H7 (cell line): Measurements from ENCODE around the gene ZFYVE21. TPM values are rescaled to one million over a fixed set of nuclear protein-coding genes. Genes with fewer than 3 reads are reported as not detected.
A peak's percentile ranks its signal among the peaks of the same experiment; 100 is the strongest.

Source experiments
- DNase-seq: peaks from one replicate; pipeline ENCODE4 v3.0.0; 2012
- H3K27me3 ChIP-seq: 2 replicates; pipeline ENCODE4 v1.6.0; 2011; ENCODE audit warnings: mild to moderate bottlenecking, low read length; ENCODE audit not compliant: control insufficient read depth, insufficient read depth
- H3K36me3 ChIP-seq: replicated peaks from 2 replicates; pipeline ENCODE4 v1.5.1; 2011; ENCODE audit warnings: low read length; ENCODE audit not compliant: control insufficient read depth, insufficient read depth
- H3K4me3 ChIP-seq: 2 replicates; pipeline ENCODE4 v1.5.1; 2011; ENCODE audit warnings: low read depth, mild to moderate bottlenecking, control low read depth, low read length, moderate library complexity; ENCODE audit not compliant: insufficient read depth
- total RNA-seq: library from RNA; depleted of rRNA; stranded (reverse); fragments of >200 nt; shearing (Covaris generic); gene quantifications from 2 replicates; pipeline ENCODE4 v1.2.3, GENCODE V29; 2014

ZFYVE21 gene
- total RNA-seq, 1 experiment from 2014 or later = 52.8 TPM

DNA sequence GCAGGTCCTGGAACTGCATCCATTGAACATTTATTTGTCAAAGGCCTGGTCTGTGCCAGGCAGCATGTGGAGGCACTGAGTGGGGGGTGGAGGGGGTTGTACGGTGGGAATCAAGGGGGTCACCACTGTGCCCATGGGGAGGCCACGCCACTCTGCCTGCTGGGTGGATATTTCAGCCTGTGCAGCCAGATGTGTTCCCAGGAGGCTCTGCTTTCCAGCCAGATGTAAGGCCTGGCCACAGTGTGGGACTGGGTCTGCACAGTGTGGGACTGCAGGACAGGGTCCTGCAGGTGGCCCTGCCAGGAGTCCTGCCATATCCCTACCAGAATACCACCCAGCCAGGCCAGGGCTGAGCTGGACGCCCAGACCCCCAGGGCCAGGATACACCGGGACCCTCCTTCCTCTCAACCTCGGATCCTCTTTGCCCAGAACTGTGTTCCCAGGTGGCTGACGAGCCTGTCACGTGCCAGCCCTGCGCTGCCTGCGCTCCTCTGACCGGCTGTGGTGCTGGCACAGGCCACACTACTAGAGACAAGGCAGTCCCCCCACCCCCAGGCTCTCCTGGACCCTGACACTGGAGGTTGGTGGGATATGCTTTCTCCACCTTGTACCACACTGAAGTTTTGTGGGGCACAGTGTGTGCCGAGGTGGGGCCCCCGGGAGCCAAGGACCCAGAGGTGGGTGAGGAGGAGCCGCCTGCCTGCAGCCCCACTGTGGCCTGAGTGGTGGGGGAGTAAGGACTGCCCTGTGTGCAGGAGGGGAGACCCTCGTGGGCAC lies 17.8 kb upstream of the ZFYVE21 start:
- H3K36me3 ChIP-seq = peaks cover 13% of the 10 kb centered on the region

DNA sequence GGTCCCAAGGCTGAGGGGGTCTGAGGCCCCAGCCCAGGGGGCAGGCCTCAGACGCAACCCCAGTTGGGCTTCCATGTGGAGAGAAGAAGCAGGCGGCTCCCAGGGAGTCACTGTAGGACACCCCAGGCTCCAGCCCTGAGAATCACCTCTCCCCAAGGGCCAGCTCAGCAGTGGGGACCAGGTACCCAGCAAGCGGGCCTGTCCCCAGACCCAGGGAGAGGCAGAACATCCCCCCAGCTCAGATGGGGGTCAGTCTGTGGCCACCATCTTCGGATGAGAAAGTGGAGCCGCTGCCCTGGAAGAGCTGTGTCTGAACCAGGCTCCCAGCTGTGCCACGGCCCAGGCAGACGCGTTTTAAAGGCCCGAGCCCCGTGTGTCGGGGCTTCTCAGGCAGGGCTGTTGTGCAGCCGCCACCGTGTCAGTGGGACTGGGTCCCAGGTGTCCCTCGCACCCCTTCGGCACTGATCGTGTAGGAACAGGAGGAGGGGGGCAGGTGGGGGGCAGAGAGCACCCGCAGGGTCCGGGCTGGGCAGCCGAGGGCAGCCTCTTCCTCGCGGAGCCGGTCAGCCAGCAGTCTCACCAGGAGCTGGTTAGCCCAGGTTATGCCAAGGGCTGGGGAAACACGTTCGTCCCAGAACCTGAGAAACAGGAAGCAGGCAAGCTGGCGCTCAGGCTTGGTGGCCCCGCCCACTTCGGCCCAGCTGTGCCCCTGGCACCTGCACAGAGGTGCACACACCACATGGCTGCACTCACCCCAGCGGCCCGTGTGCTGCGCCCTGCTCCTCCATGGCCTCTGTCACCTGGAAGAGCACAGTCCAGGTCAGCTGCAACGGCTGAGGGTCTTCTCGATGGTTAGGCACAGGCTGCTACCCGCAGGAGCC lies 17.0 kb upstream of the ZFYVE21 start:
- peak; percentile 73 for DNase-seq
- H3K36me3 ChIP-seq = peaks cover 13% of the 10 kb centered on the region
- no peak overlapping the region for H3K4me3 ChIP-seq
- H3K27me3 ChIP-seq = no peaks in the 10 kb centered on the region

More for the DNA sequence above, 17.8 kb upstream of the ZFYVE21 start:
- Histone ChIP-seq H3K27me3 (no peaks in the 10 kb centered on the region), H3K4me3 (no peak overlapping the region)
- DNase-seq = no peak

DNA sequence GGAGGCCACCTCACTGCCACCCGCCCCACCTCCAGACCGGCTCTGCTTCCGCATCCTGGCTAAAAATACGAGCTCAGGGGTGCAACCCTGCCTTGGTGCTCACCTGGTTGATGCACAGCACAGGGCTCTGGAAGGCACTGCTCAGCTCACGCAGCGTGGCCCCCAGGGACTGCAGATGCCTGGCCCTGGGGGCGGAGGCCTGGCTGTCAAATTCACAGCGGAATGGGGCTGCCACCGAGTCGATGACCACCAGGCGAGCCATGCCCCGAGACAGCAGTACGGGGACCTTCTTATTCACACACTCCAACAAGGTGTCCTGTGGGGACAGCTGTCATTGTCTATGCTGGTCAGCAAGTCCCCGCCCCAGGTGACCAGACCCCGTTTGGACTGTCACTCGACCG lies 16.3 kb upstream of the ZFYVE21 start:
- H3K36me3 ChIP-seq = peaks cover 15% of the 10 kb centered on the region
- DNase-seq = no peak

DNA sequence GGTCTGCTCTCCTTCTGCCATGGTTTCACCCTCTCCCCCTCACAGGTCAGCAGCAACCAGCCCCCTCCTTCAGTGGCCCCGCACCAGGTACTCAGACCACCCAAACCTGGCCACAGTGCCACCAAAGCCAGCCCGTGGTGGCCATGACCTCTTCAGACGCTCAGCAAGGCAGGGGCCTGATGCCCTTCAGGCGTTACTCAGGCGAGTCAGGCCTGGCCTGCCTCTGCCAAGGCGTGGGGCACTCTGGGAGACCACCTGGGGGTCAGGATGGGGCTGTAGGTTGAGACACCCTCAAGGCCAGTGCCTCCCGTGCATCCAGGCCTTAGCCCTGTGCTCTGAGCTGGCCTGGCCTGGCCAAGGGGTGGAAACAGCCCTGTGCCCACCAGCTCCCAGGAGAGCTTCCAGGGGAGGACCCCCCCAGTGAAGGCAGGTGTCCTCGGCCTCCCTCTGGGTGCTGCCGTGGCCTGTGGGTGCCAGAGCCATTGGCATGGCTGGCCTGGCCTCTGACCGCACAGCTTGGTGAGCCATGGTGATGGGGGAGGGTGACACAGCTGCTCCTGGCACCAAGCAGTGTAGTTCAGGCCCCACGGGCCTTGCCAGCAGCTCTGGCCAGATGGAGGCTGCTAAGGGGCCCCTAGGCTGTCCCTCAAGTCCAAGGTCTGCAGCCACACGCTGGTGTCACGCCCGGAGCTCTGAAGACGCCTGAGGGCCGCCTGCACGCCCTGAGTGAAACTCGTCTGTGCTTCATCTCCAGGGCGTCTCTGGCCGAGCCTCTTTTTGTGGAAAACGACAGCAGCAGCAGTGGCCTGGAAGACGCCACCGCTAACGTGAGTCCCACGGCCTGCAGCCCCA lies 15.5 kb upstream of the ZFYVE21 start:
- H3K36me3 ChIP-seq = peaks cover 13% of the 10 kb centered on the region
- H3K4me3 ChIP-seq = no peak overlapping the region
- no peaks in the 10 kb centered on the region for H3K27me3 ChIP-seq
- no peak for DNase-seq

More for the DNA sequence above, 16.3 kb upstream of the ZFYVE21 start:
- Histone ChIP-seq H3K4me3 (no peak overlapping the region), H3K27me3 (no peaks in the 10 kb centered on the region)

DNA sequence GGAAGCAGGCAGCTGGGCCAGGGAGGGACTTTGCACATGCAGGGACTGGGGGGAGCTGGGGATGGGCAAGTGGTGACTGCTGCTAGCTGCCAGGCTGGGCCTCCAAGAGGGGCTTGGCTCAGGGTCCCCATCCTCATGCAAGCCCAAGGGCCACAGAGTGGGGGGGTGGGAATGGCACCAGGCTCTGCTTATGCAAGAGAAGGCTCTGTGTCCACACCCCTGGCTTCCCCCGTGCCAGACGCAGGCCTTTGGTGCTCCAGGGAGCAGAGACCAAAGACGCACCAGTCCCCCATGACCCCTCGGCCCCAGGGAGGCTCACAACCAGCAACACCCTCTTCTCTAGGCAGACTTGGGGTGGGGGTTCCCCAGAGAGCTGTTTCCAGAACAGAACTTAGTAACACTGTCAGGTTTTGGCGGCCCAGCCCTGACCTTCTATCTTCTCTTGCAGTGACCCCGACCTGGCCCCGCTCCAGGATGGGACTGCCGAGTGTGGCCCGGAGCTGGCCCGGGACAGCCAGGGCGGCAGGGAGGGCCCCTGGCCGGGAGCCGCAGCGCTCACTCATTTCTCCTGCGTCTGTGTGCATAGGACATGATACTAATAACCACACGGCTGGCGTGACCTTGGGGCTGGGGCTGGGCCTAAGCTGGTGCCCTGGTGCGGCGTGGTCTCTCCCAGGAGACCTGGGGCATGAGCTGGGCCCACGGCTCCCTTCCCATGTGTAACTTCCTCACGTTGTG lies 14.7 kb upstream of the ZFYVE21 start:
- no peak for DNase-seq
- H3K36me3 ChIP-seq = peaks cover 16% of the 10 kb centered on the region
- no peaks in the 10 kb centered on the region for H3K27me3 ChIP-seq
- H3K4me3 ChIP-seq = no peak overlapping the region

DNA sequence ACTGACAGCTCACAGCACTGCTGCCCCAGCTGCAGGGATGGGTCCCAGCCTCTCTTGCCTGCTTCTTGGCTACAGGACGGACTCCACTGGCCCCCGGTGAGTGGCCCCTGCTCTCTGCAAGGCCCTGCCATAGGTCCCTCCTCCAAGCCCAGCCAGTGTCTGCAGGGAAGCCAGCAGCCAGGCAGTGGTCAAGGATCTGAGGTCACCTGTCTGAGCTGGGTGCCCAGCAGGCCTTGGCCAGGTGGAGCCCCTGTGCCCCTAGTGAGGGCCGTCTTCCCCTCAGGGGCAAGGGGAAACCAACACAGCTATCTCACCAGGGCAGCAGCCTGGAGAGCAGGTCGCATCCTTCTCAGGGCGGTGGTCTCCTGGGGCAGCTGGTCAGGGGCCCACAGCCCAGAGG lies 13.5 kb upstream of the ZFYVE21 start:
- Histone ChIP-seq H3K36me3 (peaks cover 19% of the 10 kb centered on the region), H3K4me3 (no peak overlapping the region), H3K27me3 (no peaks in the 10 kb centered on the region)
- no peak for DNase-seq

DNA sequence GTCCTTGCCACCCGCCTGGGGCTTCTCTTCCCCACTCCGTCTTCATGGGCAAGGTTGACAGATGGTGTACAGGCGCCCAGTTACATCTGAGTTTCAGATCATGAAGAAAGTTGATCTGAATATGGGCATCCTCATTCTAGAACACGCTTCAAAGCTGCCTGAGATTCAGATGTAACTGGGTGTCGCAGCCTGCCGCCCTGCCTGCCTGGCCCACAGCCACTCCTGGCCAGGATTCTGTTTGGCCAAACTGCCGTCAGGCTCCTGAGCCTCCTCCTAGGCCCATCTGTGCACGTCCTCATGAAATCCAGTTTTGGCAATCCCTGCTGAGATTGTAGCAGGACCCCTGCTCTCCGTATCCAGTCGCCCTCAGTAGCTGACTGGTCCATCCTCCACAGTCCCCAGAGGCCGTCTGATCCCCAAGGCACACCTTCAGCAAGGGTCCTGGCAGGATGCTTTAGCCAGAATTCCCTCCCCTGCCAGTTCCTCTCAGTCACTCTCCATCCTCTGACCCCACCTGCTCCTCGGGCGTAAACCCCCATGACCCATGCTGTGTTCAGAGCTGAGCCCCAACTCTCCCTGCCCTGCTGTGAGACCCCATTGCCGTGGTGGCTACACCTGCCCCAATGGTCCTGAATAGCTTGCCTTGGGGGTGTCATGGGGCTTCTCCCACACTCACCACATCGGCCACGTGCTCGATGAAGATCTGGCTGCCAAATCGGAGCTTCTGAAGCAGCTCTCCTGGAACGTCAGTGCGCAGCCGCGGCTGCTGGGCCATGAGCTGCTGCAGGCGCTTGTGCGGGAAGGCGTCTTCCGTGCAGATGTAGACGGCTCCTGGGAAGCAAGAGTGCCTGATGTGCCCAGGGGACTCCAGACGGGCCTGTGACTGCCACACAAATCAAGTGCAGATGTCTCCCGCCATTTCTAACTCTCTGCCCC lies 12.8 kb upstream of the ZFYVE21 start:
- H3K27me3 ChIP-seq = no peaks in the 10 kb centered on the region
- no peak overlapping the region for H3K4me3 ChIP-seq
- DNase-seq = no peak
- peaks cover 16% of the 10 kb centered on the region for H3K36me3 ChIP-seq

DNA sequence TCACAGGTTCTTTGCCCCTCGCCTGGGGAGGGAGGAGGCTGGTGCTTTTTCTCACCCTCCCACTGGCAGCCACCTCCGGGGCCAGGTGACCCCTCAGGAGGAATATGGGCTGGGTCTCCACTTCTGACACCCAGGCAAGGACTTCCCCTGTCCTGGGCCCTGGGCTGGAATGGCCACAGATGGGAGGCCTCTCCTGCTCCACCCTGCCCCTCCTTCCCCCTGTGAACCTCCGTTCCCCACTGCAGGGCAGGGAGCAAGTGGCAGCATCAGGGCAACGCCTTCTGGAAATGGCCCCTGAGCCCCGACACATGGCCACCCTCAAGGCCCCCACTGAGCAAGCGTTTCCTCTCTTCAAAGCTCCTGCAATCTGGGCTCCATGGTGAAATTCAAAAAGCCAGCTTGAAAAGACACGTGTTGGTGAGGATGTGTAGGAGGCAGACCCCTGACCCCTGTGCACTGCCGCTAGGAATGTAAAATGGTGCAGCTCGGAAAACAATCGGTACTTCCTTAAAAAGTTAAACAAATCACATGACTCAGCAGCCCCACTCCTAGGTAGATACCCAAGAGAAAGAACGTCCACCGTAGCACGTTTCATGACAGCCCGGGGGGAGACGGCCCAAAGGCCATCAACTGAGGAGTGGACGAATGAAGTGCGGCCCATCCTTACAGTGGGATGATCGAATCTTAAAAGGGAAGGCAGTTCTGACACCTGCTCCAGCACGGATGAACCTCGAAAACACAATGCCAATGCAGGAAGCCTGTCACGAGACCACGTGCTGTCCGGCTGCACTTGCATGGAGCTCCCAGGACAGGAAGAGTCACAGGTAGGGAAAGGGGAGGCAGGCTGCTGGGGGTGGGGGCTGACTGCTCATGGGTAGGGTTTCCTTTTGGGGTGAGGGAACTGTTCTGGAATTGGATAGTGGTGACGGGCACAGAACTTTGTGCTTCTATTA lies 11.9 kb upstream of the ZFYVE21 start:
- Histone ChIP-seq H3K36me3 (peaks cover 18% of the 10 kb centered on the region), H3K4me3 (no peak overlapping the region), H3K27me3 (no peaks in the 10 kb centered on the region)
- DNase-seq = no peak

DNA sequence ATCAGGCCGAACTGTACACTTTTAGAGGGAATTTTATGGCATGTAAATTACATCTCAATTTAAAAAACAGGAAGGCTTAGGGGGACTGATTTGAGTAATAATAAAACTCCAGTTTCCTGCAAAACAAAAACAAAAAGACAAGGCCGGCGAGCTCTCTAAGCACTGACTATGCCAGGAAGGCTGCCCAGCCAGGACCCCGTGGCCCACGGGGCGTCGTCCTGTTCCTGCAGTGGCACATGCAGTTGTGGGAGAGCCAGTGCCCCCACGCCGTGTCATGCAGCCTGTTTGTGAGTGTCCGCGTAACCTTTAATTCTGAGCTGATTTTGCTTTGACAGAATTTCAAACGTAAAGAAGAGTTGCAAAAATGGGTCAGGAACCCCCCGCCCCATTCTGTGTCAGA lies 10.9 kb upstream of the ZFYVE21 start:
- Histone ChIP-seq H3K4me3 (no peak overlapping the region), H3K36me3 (peaks cover 21% of the 10 kb centered on the region), H3K27me3 (no peaks in the 10 kb centered on the region)
- DNase-seq = no peak

DNA sequence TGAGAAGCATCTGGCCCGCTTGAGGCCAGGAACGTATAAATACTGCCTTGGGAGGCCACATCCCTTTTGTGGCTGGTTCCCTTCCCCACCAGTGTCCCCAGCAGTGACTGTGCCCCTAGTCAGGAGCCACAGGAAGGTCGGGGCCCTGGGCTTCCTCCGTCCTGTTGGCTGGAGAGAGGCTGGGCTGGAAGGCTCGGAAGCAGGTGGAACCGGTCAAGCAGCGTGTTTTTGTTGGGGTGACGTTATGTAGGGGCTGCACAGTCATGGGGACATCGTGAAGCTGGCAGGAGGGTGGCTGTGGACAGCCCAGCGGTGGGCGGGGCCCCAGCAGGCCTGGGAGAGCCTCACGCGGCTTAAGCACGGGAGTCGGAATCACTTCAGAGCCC lies 10.5 kb upstream of the ZFYVE21 start:
- Histone ChIP-seq H3K4me3 (no peak overlapping the region), H3K27me3 (no peaks in the 10 kb centered on the region), H3K36me3 (peaks cover 21% of the 10 kb centered on the region)
- no peak for DNase-seq

DNA sequence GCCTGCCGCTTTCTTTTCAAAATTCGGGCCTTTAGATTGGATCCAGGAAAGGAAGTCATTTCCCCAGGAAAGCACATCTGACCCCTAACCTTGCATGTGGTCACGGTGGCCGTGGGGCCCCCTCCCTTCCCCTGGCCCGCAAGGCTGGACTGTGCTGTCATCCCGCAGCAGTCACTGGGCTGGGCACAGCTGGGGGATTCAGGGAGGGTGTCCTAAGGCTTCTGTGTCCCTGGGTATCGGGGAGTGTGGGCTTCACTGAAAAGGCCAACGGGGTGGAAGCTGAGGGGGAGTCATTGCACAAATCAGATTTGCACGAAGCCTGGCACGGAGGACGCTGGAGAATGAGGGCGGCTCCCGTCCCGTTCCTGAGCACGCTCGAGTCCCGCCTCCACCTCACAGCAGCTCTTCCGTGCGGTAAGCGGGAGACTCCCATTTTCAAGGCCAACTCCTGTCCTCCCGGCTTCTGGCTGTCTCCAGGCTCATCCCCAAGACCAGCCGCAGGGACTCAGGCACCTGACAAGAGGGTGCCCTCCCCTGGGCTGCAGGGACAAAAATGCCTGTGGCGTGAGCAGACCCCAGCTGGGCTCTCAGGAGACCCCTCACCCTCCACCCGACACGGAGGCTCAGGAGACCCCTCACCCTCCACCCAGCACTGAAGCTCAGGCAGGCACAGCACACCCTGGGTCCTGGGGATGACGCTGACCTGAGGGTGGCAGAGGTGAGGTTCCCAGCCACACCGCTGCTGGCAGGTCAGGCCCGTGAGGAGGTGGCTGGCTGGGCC lies 9.9 kb upstream of the ZFYVE21 start:
- Histone ChIP-seq H3K27me3 (no peaks in the 10 kb centered on the region), H3K4me3 (no peak overlapping the region), H3K36me3 (peaks cover 21% of the 10 kb centered on the region)
- DNase-seq = no peak
